Nephron (organoid): ENCODE measurements around the gene ANOS1.

Source experiments
- H3K27ac Mint-ChIP-seq, 3 experiments: 2 replicates each; pipeline ENCODE4 v1.8.0; 2020; ENCODE audit warnings: mixed read lengths in 3 of 3, mild to moderate bottlenecking in 2 of 3, moderate library complexity in 1 of 3
- H3K27me3 Mint-ChIP-seq: 2 replicates; pipeline ENCODE4 v1.8.0; 2021; ENCODE audit warnings: low read depth, mild to moderate bottlenecking, moderate library complexity, mixed read lengths
- H3K36me3 Mint-ChIP-seq: 2 replicates; pipeline ENCODE4 v1.8.0; 2020; ENCODE audit warnings: low read depth, mixed read lengths
- H3K4me1 Mint-ChIP-seq: 2 replicates; pipeline ENCODE4 v1.8.0; 2020; ENCODE audit warnings: mixed read lengths
- H3K4me3 Mint-ChIP-seq, 3 experiments: 2 replicates each; pipeline ENCODE4 v1.8.0; 2020; ENCODE audit warnings: mild to moderate bottlenecking in 3 of 3, mixed read lengths in 3 of 3, moderate library complexity in 2 of 3
- H3K9me3 Mint-ChIP-seq: 2 replicates; pipeline ENCODE4 v1.8.0; 2020; ENCODE audit warnings: mixed read lengths
- TF ChIP-seq, protein P1 (sequence below), 3 experiments: fragments of 200-600 bp; sonication (generic); IDR thresholded peaks; one replicate each; pipeline ENCODE4 v1.5.0; 2021; ENCODE audit warnings: antibody characterized with exemption in 3 of 3; ENCODE audit not compliant: unreplicated experiment in 3 of 3

ANOS1 gene

DNA sequence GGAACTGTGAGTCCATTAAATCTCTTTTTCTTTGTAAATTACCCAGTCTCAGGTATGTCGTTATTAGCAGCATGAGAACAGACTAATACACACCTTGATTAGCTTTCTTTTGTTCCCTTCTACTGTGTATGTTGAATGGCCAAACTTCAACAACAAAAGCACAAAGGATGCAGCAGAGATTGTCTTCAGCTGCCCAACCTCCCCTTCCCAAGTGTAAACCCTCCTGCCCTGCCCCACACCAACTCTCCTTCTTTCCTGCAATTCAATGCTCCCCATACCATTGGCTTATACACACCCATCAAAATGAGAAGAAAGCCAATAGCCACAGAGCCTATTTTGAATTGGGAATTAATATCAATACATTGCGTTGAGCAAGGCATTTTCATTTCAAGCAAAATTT lies 27.8 kb downstream of the ANOS1 start:
- Mint-ChIP-seq H3K36me3 (no peaks in the 10 kb centered on the region), H3K27ac (no peak overlapping the region), H3K4me3 (no peak overlapping the region), H3K27me3 (peaks cover 3% of the 10 kb centered on the region), H3K4me1 (no peaks in the 10 kb centered on the region), H3K9me3 (no peaks in the 10 kb centered on the region)
- TF ChIP-seq, protein P1, sequence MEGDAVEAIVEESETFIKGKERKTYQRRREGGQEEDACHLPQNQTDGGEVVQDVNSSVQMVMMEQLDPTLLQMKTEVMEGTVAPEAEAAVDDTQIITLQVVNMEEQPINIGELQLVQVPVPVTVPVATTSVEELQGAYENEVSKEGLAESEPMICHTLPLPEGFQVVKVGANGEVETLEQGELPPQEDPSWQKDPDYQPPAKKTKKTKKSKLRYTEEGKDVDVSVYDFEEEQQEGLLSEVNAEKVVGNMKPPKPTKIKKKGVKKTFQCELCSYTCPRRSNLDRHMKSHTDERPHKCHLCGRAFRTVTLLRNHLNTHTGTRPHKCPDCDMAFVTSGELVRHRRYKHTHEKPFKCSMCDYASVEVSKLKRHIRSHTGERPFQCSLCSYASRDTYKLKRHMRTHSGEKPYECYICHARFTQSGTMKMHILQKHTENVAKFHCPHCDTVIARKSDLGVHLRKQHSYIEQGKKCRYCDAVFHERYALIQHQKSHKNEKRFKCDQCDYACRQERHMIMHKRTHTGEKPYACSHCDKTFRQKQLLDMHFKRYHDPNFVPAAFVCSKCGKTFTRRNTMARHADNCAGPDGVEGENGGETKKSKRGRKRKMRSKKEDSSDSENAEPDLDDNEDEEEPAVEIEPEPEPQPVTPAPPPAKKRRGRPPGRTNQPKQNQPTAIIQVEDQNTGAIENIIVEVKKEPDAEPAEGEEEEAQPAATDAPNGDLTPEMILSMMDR (IDR thresholded peaks at IDR 0.05; ENCODE audit: unreplicated experiment in 3 of 3), result no peak

DNA sequence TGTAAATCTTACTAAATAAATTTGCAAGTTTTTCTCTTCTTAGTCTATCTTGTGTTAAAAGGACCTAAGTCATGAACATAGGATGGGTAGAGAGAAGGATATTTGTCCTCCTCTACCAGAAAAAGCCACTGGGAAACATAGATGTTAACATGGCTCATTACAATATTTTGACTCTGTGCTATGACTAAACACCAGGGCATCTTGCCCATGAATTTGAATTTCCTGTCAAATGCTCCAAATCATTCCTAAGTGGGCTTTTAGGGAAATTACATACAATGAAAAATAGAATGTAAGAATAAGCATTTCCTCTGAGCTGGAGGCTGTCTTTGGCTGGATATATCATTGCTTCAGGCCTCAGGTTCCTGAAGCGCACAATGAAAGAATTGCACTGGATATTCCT lies 39.1 kb downstream of the ANOS1 start:
- Mint-ChIP-seq H3K4me1 (peaks cover 9% of the 10 kb centered on the region), H3K36me3 (peaks cover 3% of the 10 kb centered on the region), H3K27me3 (peaks cover 9% of the 10 kb centered on the region), H3K4me3 (no peak overlapping the region), H3K9me3 (peaks cover 3% of the 10 kb centered on the region), H3K27ac (no peak overlapping the region)
- TF ChIP-seq, protein P1 (IDR thresholded peaks at IDR 0.05; ENCODE audit: unreplicated experiment in 3 of 3), result no peak

DNA sequence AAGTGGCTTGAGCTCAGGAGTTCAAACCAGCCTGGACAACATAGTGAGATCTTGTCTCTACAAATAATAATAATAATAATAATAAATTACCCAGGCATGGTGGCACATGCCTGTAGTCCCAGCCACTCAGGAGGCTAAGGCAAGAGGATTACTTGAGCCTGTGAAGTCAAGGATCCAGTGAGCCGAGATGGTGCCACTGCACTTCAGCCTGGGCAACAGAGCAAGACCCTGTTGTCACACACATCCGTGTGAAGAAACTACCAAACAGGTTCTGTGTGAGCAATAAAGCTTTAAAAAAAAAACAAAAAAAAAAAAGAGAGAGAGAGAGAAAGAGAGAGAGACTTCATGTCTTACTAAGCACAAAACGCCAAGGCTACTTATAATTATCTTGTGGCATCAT lies 42.5 kb downstream of the ANOS1 start:
- TF ChIP-seq, protein P1 (IDR thresholded peaks at IDR 0.05; ENCODE audit: unreplicated experiment in 3 of 3), result no peak
- peaks cover 13% of the 10 kb centered on the region for H3K4me1 Mint-ChIP-seq
- H3K27me3 Mint-ChIP-seq, result peaks cover 28% of the 10 kb centered on the region
- peaks cover 3% of the 10 kb centered on the region for H3K36me3 Mint-ChIP-seq
- no peaks in the 10 kb centered on the region for H3K9me3 Mint-ChIP-seq
- no peak overlapping the region for H3K4me3 Mint-ChIP-seq
- no peak overlapping the region for H3K27ac Mint-ChIP-seq

DNA sequence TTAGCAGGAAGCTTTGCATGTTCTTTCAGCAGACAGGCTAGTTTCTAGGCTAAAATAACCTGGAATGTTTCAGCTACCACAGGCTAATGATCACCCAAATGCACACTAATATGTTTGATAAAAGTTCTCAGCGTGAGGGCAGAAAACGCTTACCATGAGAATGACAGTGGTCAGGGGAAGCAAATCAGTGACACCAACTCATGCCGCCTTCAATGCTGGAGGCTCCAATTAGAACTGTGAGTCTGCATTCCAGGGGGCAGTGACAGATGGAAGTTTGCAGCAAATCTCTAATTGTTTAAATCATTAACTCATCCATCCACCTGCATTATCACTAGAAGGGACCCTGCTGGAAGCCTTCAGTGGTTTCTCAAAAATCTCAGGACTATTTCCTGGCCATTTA lies 43.2 kb downstream of the ANOS1 start:
- Mint-ChIP-seq H3K4me1 (peaks cover 13% of the 10 kb centered on the region), H3K4me3 (no peak overlapping the region), H3K9me3 (no peaks in the 10 kb centered on the region), H3K27ac (no peak overlapping the region), H3K36me3 (peaks cover 3% of the 10 kb centered on the region), H3K27me3 (peaks cover 28% of the 10 kb centered on the region)
- TF ChIP-seq, protein P1 (IDR thresholded peaks at IDR 0.05; ENCODE audit: unreplicated experiment in 3 of 3), result no peak

DNA sequence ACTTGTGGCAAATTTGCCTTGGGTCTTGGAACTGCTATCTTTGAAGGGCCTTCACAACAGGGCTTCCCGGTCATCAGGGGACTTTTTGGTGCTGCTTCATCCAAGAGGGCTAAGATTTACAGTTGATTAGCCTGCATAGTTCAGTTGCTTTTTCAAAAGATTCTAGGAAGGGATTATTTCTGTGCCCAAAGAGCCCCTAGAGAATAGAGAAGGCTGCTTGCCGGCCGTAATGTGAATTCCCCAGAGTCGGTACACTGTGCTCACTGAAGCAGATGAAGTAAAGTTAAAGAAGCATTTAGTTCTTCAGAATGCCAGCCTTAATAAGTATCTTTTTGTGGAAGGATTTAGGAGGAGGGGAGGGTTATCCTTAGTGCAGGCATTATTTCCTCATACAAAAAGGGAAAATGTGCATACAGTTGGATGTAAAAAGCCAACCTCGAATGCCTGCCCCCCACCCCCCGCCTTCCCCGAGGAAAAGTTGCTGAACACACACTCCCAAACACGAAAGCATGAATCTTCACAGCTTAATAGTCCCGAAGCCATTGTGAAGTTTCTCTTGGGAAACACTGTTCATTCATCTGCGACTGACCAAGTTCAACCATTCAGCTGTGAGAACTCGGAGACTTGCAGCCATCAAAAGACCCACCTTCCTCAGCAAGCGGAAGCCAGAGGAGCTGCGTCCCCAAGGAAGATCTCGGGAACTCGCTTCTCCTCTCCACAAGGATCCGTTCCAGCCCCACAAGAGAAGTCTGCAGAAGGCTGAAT lies 47.6 kb downstream of the ANOS1 start:
- Mint-ChIP-seq H3K36me3 (peaks cover 4% of the 10 kb centered on the region), H3K9me3 (peaks cover 6% of the 10 kb centered on the region)
- TF ChIP-seq, protein P1 (IDR thresholded peaks at IDR 0.05; ENCODE audit: unreplicated experiment in 3 of 3), result no peak

DNA sequence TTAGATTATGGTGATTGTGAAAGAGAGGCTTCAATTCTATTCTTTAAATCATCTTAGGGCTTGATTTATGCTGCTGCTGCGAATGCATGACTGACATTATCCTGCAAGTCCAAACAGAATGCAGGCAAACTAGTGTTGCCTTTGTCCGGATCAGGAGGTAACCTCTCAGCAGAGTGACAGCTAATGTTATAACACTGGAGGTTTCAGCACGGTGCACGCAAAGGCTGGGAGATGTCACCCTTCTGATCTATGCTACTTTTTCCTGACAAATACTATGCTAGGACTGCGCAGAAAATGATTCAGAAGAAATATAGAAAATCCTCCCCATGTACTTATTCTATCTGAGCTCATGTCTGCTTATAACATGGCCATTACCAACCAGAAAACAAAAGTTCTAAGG lies 48.2 kb downstream of the ANOS1 start:
- peaks cover 4% of the 10 kb centered on the region for H3K36me3 Mint-ChIP-seq
- H3K9me3 Mint-ChIP-seq, result peaks cover 6% of the 10 kb centered on the region
- peaks cover 11% of the 10 kb centered on the region for H3K4me1 Mint-ChIP-seq
- no peak overlapping the region for H3K4me3 Mint-ChIP-seq
- H3K27me3 Mint-ChIP-seq, result peaks cover 24% of the 10 kb centered on the region
- no peak overlapping the region for H3K27ac Mint-ChIP-seq
- TF ChIP-seq, protein P1 (IDR thresholded peaks at IDR 0.05; ENCODE audit: unreplicated experiment in 3 of 3), result no peak

More for the DNA sequence above, 47.6 kb downstream of the ANOS1 start:
- H3K4me3 Mint-ChIP-seq, result peak overlapping the region in 1 of 3 experiments; percentile 19
- no peak overlapping the region for H3K27ac Mint-ChIP-seq
- peaks cover 13% of the 10 kb centered on the region for H3K4me1 Mint-ChIP-seq
- peaks cover 28% of the 10 kb centered on the region for H3K27me3 Mint-ChIP-seq
